Fibroblast of mammary gland (primary cell): ENCODE results near the gene E4F1.

ENCODE experiments used
- DNase-seq: peaks from one replicate; pipeline ENCODE4 v3.0.0-alpha.2; 2010; ENCODE audit warnings: low read depth
- H3K4me3 ChIP-seq: 2 replicates; pipeline ENCODE4 v1.5.1; 2011; ENCODE audit warnings: low read depth, mild to moderate bottlenecking, low read length, moderate library complexity; ENCODE audit not compliant: control insufficient read depth
- TF ChIP-seq, protein P1 (sequence below): conservative IDR thresholded peaks from 2 replicates; pipeline ENCODE4 v1.5.1; 2011; ENCODE audit warnings: low read depth, low read length, inconsistent platforms; ENCODE audit not compliant: control insufficient read depth, insufficient read depth

Gene E4F1

GRCh38 chr16:2282262-2282661 is 58.9 kb downstream of the E4F1 start:
- TF ChIP-seq, protein P1, sequence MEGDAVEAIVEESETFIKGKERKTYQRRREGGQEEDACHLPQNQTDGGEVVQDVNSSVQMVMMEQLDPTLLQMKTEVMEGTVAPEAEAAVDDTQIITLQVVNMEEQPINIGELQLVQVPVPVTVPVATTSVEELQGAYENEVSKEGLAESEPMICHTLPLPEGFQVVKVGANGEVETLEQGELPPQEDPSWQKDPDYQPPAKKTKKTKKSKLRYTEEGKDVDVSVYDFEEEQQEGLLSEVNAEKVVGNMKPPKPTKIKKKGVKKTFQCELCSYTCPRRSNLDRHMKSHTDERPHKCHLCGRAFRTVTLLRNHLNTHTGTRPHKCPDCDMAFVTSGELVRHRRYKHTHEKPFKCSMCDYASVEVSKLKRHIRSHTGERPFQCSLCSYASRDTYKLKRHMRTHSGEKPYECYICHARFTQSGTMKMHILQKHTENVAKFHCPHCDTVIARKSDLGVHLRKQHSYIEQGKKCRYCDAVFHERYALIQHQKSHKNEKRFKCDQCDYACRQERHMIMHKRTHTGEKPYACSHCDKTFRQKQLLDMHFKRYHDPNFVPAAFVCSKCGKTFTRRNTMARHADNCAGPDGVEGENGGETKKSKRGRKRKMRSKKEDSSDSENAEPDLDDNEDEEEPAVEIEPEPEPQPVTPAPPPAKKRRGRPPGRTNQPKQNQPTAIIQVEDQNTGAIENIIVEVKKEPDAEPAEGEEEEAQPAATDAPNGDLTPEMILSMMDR: no peak
- H3K4me3 ChIP-seq: no peak overlapping the region
- DNase-seq: no peak

- TF ChIP-seq, protein P1: no peak
- no peak for DNase-seq
- H3K4me3 ChIP-seq: no peak overlapping the region
Measured at GRCh38 chr16:2282866-2283555, 59.6 kb downstream of the E4F1 start.

DNA sequence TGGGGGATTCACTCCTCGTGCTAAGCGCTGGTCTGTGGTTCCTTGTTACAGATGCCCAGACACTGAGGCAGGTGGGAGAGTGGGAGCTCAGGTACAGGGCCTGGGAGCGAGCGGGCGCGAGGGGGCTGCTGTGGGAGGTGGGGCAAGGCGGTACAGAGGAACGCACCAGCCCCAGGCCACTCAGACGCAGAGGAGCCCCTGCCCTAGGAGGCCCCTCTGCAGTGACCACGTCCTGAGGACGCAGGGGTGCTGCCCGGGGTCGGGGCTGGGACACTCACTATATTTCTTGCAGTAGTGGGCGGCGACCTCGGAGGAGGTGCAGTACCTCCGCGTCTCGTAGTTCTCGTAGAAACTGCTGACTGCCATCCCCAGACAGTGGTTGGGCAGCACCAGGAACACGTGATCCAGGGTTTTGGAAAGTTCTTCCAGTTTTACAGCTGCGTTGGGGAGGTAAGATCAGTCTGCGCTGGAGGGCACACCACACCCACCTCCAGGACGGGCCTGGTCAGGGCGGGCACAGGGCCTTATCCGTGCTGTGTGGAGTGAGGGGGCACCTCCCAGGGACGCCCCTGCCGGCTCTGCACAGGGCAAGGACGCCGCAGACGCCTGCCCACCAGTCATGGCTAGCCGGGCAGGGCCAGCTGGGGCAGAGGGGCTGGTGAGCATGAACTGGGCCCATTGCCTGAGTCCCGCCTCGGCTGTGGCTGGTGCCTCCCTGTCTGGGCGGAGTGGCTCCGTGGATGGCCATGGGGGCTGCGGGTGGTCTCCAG is 60.8 kb downstream of the E4F1 start:
- TF ChIP-seq, protein P1: no peak
- no peak for DNase-seq
- H3K4me3 ChIP-seq: no peak overlapping the region

DNA sequence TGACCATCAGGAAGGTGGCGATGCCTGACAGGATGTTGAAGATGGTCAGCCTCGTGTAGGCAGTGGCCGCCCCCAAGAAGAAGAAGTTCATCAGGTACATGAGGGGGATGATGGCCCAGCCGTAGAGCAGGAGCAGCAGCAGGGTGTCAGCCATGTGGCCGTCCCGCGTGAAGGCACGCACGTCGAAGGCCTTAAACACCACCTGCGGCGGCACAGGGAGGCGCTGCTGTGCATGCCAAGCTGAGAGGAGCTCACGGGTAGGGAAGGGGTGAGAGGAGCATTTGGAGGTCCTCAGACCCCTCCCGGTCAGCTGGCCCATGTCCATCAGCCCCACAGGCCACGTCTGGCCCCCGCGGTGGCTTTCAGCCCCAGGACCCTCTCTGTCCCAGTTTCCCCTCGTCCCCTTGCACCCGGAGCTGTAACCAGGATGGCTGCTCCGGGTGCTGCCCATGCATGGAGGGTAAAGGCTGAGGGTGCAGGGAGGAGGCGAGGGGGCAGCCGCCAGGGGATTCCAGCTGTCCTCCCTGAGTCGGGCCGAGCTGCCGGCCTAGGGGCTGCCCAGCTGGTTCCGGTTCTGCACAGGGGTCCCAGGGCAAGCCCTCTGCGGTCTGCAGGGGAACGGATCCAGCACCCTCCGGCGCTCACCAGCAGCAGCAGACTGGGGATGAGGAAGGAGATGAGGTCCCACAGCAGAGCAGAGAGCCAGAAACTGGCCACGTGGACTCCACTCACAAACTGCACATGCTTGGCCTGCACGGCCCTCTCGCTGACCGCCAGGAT is 61.6 kb downstream of the E4F1 start:
- no peak overlapping the region for H3K4me3 ChIP-seq
- TF ChIP-seq, protein P1: no peak
- DNase-seq: no peak
